Liver (tissue), 9 donors: ENCODE measurements around the gene CADM2. TPM values are rescaled to one million over a fixed set of nuclear protein-coding genes. Genes with fewer than 3 reads are reported as not detected.

ENCODE experiments used
- DNase-seq: peaks from one replicate; pipeline ENCODE4 v3.0.0-alpha.2; 2017; ENCODE audit warnings: low spot score
- H3K27ac ChIP-seq, 2 donors: one replicate each; pipeline ENCODE4 v1.7.0; 2013; ENCODE audit warnings: inconsistent platforms in 2 of 2, low read length in 2 of 2, control low read depth in 1 of 2, low read depth in 1 of 2, mild to moderate bottlenecking in 1 of 2
- H3K27me3 ChIP-seq, 4 donors: one replicate each; pipeline versions ENCODE4 v1.6.1 to v1.7.0; 2013; ENCODE audit warnings: low read length in 3 of 4, inconsistent platforms in 1 of 4, mild to moderate bottlenecking in 1 of 4, moderate library complexity in 1 of 4; ENCODE audit not compliant: control insufficient read depth in 4 of 4, insufficient read depth in 4 of 4
- H3K36me3 ChIP-seq, 4 donors: one replicate each; pipeline versions ENCODE4 v1.6.1 to v1.7.0; 2013; ENCODE audit warnings: low read length in 3 of 4, mild to moderate bottlenecking in 3 of 4, low read depth in 1 of 4, moderate library complexity in 1 of 4; ENCODE audit not compliant: control insufficient read depth in 4 of 4, insufficient read depth in 3 of 4
- H3K4me1 ChIP-seq, 4 donors: one replicate each; pipeline versions ENCODE4 v1.6.1 to v1.7.0; 2013; ENCODE audit warnings: low read length in 3 of 4, mild to moderate bottlenecking in 3 of 4, moderate library complexity in 1 of 4; ENCODE audit not compliant: control insufficient read depth in 4 of 4, insufficient read depth in 4 of 4
- H3K4me3 ChIP-seq, 3 donors: one replicate each; pipeline versions ENCODE4 v1.6.1 to v1.7.0; 2013; ENCODE audit warnings: low read length in 3 of 3, control low read depth in 1 of 3, low read depth in 1 of 3, mild to moderate bottlenecking in 1 of 3
- H3K9ac ChIP-seq, 2 donors: one replicate each; pipeline ENCODE4 v1.7.0; 2013; ENCODE audit warnings: low read length in 2 of 2, mild to moderate bottlenecking in 2 of 2, moderate library complexity in 2 of 2, control low read depth in 1 of 2, low read depth in 1 of 2
- H3K9me3 ChIP-seq, 4 donors: one replicate each; pipeline versions ENCODE4 v1.6.1 to v1.7.0; 2013; ENCODE audit warnings: low read length in 3 of 4; ENCODE audit not compliant: control insufficient read depth in 4 of 4
- CTCF ChIP-seq: fragments of 150-350 bp; IDR thresholded peaks from 2 replicates; pipeline ENCODE4 v1.5.1; 2017; ENCODE audit warnings: improper control_type of control experiment, low read depth, low read length; ENCODE audit not compliant: missing input control
- EGR1 ChIP-seq, 2 donors: IDR thresholded peaks; 2 replicates each; pipeline ENCODE4 v1.6.1; 2016 to 2018; ENCODE audit warnings: antibody characterized with exemption in 2 of 2, low read depth in 2 of 2
- FOXA1 ChIP-seq: IDR thresholded peaks from 2 replicates; pipeline ENCODE4 v1.6.1; 2016; ENCODE audit warnings: antibody characterized with exemption
- FOXA2 ChIP-seq: IDR thresholded peaks from 2 replicates; pipeline ENCODE4 v1.6.1; 2016; ENCODE audit warnings: antibody characterized with exemption
- GABPA ChIP-seq, 2 donors: IDR thresholded peaks in 1 of 2; conservative IDR thresholded peaks in 1 of 2; 2 replicates each; pipeline ENCODE4 v1.6.1; 2016; ENCODE audit warnings: antibody characterized with exemption in 2 of 2, mild to moderate bottlenecking in 1 of 2, moderate library complexity in 1 of 2
- HNF4A ChIP-seq, 2 donors: conservative IDR thresholded peaks; 2 replicates each; pipeline ENCODE4 v1.6.1; 2016; ENCODE audit warnings: antibody characterized with exemption in 2 of 2, mild to moderate bottlenecking in 2 of 2
- HNF4G ChIP-seq: IDR thresholded peaks from 2 replicates; pipeline ENCODE4 v1.6.1; 2016; ENCODE audit warnings: antibody characterized with exemption
- JUND ChIP-seq, 2 donors: IDR thresholded peaks; 2 replicates each; pipeline ENCODE4 v1.6.1; 2016; ENCODE audit warnings: antibody characterized with exemption in 2 of 2
- MAX ChIP-seq: IDR thresholded peaks from 2 replicates; pipeline ENCODE4 v1.6.1; 2016; ENCODE audit warnings: antibody characterized with exemption
- NR2F2 ChIP-seq: IDR thresholded peaks from 2 replicates; pipeline ENCODE4 v1.6.1; 2016; ENCODE audit warnings: antibody characterized with exemption
- RAD21 ChIP-seq, 2 donors: IDR thresholded peaks; 2 replicates each; pipeline ENCODE4 v1.6.1; 2016; ENCODE audit warnings: antibody characterized with exemption in 2 of 2, mild to moderate bottlenecking in 2 of 2
- RXRA ChIP-seq, 2 donors: IDR thresholded peaks; 2 replicates each; pipeline ENCODE4 v1.6.1; 2017 to 2018; ENCODE audit warnings: antibody characterized with exemption in 2 of 2, mild to moderate bottlenecking in 1 of 2
- SP1 ChIP-seq: IDR thresholded peaks from 2 replicates; pipeline ENCODE4 v1.6.1; 2018; ENCODE audit warnings: antibody characterized with exemption, mild to moderate bottlenecking
- TAF1 ChIP-seq: conservative IDR thresholded peaks from 2 replicates; pipeline ENCODE4 v1.6.1; 2016; ENCODE audit warnings: antibody characterized with exemption, mild to moderate bottlenecking
- YY1 ChIP-seq: IDR thresholded peaks from 2 replicates; pipeline ENCODE4 v1.6.1; 2016; ENCODE audit warnings: antibody characterized with exemption, mild to moderate bottlenecking
- WGBS: extraction: QIAGEN DNeasy Blood & Tissue Kit; methylation state at CpG from one replicate; pipeline ENCODE4 v1.1.7; 2013; 5-methylcytosine and 5-hydroxymethylcytosine counted together
- polyA plus RNA-seq, 2 donors: library from polyadenylated mRNA; stranded (reverse) in 1 of 2; unstranded in 1 of 2; fragments of 200-250 nt in 1 of 2; fragments of >200 nt in 1 of 2; fragmentation: Nextera tagmentation in 1 of 2; extraction: Ambion mirVana in 1 of 2; gene quantifications; one replicate each; pipeline versions ENCODE4 v1.2.1 to v1.2.3, GENCODE V29; 2013 to 2015
- total RNA-seq, 2 donors: library from RNA; depleted of rRNA; stranded (reverse); fragments of >200 nt; gene quantifications; one replicate each; pipeline ENCODE4 v1.2.3, GENCODE V29; 2014
- TF ChIP-seq, protein P1 (sequence below): IDR thresholded peaks from 2 replicates; pipeline ENCODE4 v1.6.1; 2016; ENCODE audit warnings: antibody characterized with exemption
- TF ChIP-seq, protein P2 (sequence below): IDR thresholded peaks from 2 replicates; pipeline ENCODE4 v1.6.1; 2016; ENCODE audit warnings: antibody characterized with exemption
- TF ChIP-seq, protein P3 (sequence below): IDR thresholded peaks from 2 replicates; pipeline ENCODE4 v1.6.1; 2016; ENCODE audit warnings: antibody characterized with exemption, mild to moderate bottlenecking
- donor health status: healthy.
- donor health status: healthy.
- donor health status: healthy.
- donor health status: healthy.
- donor health status: healthy.

Gene CADM2
- total and polyA plus RNA-seq, 4 donors, result 0.35 to 0.92 (median 0.51) TPM

- Histone ChIP-seq H3K27me3 (no peaks in the 10 kb centered on the region), H3K9me3 (no peaks in the 10 kb centered on the region), H3K36me3 (no peaks in the 10 kb centered on the region), H3K4me3 (no peak overlapping the region), H3K9ac (no peak overlapping the region), H3K27ac (no peak overlapping the region), H3K4me1 (no peaks in the 10 kb centered on the region)
- 94% methylated on average over 4 of the region's 4 CpGs for WGBS
- TF ChIP-seq, protein P1, sequence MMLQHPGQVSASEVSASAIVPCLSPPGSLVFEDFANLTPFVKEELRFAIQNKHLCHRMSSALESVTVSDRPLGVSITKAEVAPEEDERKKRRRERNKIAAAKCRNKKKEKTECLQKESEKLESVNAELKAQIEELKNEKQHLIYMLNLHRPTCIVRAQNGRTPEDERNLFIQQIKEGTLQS, result no peak
- TF ChIP-seq CTCF, result no peak
- no peak for TF ChIP-seq TAF1
- no peak for TF ChIP-seq NR2F2
- TF ChIP-seq EGR1 (IDR thresholded peaks at IDR 0.05; ENCODE audit: low read depth in 2 of 2), result no peak
- TF ChIP-seq MAX, result no peak
- TF ChIP-seq JUND (IDR thresholded peaks at IDR 0.05), result no peak
- TF ChIP-seq, protein P2, sequence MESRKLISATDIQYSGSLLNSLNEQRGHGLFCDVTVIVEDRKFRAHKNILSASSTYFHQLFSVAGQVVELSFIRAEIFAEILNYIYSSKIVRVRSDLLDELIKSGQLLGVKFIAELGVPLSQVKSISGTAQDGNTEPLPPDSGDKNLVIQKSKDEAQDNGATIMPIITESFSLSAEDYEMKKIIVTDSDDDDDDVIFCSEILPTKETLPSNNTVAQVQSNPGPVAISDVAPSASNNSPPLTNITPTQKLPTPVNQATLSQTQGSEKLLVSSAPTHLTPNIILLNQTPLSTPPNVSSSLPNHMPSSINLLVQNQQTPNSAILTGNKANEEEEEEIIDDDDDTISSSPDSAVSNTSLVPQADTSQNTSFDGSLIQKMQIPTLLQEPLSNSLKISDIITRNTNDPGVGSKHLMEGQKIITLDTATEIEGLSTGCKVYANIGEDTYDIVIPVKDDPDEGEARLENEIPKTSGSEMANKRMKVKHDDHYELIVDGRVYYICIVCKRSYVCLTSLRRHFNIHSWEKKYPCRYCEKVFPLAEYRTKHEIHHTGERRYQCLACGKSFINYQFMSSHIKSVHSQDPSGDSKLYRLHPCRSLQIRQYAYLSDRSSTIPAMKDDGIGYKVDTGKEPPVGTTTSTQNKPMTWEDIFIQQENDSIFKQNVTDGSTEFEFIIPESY, result no peak
- TF ChIP-seq FOXA2, result no peak
- no peak for TF ChIP-seq YY1
- no peak for TF ChIP-seq HNF4G
- TF ChIP-seq RXRA (IDR thresholded peaks at IDR 0.05), result no peak
- TF ChIP-seq, protein P3, sequence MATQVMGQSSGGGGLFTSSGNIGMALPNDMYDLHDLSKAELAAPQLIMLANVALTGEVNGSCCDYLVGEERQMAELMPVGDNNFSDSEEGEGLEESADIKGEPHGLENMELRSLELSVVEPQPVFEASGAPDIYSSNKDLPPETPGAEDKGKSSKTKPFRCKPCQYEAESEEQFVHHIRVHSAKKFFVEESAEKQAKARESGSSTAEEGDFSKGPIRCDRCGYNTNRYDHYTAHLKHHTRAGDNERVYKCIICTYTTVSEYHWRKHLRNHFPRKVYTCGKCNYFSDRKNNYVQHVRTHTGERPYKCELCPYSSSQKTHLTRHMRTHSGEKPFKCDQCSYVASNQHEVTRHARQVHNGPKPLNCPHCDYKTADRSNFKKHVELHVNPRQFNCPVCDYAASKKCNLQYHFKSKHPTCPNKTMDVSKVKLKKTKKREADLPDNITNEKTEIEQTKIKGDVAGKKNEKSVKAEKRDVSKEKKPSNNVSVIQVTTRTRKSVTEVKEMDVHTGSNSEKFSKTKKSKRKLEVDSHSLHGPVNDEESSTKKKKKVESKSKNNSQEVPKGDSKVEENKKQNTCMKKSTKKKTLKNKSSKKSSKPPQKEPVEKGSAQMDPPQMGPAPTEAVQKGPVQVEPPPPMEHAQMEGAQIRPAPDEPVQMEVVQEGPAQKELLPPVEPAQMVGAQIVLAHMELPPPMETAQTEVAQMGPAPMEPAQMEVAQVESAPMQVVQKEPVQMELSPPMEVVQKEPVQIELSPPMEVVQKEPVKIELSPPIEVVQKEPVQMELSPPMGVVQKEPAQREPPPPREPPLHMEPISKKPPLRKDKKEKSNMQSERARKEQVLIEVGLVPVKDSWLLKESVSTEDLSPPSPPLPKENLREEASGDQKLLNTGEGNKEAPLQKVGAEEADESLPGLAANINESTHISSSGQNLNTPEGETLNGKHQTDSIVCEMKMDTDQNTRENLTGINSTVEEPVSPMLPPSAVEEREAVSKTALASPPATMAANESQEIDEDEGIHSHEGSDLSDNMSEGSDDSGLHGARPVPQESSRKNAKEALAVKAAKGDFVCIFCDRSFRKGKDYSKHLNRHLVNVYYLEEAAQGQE, result no peak
- no peak for DNase-seq
Measured at GRCh38 chr3:85370341-85370740, 411.6 kb downstream of the CADM2 start.

GRCh38 chr3:85376131-85376530 is 417.3 kb downstream of the CADM2 start:
- no peak for DNase-seq
- no peaks in the 10 kb centered on the region for H3K9me3 ChIP-seq
- peaks cover 0 to 2% (median 0%) of the 10 kb centered on the region in 4 donors for H3K27me3 ChIP-seq
- no peak overlapping the region for H3K9ac ChIP-seq
- H3K27ac ChIP-seq, result no peak overlapping the region
- H3K4me1 ChIP-seq, result no peaks in the 10 kb centered on the region
- no peaks in the 10 kb centered on the region for H3K36me3 ChIP-seq
- H3K4me3 ChIP-seq, result no peak overlapping the region
- TF ChIP-seq FOXA1 (no peak), NR2F2 (no peak), GABPA (IDR thresholded peaks at IDR 0.05 in 1 of 2, conservative IDR thresholded peaks at IDR 0.05 in 1 of 2) (no peak), JUND (IDR thresholded peaks at IDR 0.05) (no peak), YY1 (no peak), FOXA2 (no peak), SP1 (no peak), EGR1 (IDR thresholded peaks at IDR 0.05; ENCODE audit: low read depth in 2 of 2) (no peak), HNF4A (conservative IDR thresholded peaks at IDR 0.05) (no peak), TAF1 (no peak), RXRA (IDR thresholded peaks at IDR 0.05) (no peak), RAD21 (IDR thresholded peaks at IDR 0.05) (no peak), CTCF (no peak)
- TF ChIP-seq, protein P2, result no peak
- TF ChIP-seq, protein P1, result no peak
